GM13977 (cell line): ENCODE data around the gene EXOC6.

Experiments
- DNase-seq: peaks from one replicate; pipeline ENCODE4 v3.0.0; 2012; ENCODE audit warnings: low spot score
- CTCF ChIP-seq: IDR thresholded peaks from 2 replicates; pipeline ENCODE4 v1.5.1; 2012; ENCODE audit warnings: mild to moderate bottlenecking, control low read depth; ENCODE audit not compliant: insufficient read depth; ENCODE audit errors: extremely low read depth, missing control alignments
- in situ Hi-C: fragments of 300-500 bp; cut with MboI; formaldehyde crosslinking; loops from one replicate; pipeline ENCODE4 v1.12.0; 2022; ENCODE audit warnings: low sequenced_read_pairs, low pct_unique_long_range_greater_than_20kb, mixed read lengths, inconsistent platforms; ENCODE audit not compliant: unreplicated experiment

EXOC6 gene

DNA sequence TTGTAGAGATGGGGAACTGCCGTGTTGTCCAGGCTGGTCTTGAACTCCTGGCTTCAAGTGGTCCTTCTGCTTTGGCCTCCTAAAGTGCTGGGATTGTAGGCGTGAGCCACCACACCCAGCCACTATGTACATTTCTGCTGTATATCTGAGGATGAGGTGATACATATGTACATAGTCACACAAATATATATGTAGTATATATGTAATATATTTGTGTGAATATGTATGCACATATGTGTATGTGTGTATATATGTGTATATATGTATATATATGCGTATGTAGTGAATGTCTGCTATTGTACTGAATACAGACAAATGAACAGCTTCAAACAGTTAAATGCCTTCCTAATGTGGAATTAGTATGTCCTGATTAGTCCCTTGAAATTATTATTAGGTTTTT lies 70.3 kb downstream of the EXOC6 start:
- DNase-seq = no peak
- no peak for TF ChIP-seq CTCF
- in situ Hi-C loops = no loop called here

DNA sequence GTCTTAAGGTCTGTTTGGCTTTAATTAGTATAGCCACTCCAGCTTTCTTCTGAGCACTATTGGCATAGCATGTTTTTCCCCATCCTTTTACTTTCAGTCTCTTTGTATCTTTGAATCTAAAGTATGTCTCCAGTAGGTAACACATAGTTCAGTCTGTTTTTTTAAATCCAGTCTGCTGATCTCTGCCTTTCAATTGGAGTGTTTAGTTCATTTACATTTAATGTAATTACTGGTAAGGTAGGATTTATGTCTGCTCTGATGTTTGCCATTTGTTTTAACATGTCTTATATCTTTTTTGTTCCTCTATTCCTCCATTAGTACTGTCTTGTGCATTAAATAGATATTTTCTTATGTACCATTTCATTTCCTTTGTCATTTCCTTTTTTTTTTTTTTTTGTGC lies 72.5 kb downstream of the EXOC6 start:
- TF ChIP-seq CTCF = no peak
- no peak for DNase-seq
- in situ Hi-C loops = no loop called here

- no peak for TF ChIP-seq CTCF
- in situ Hi-C loops = no loop called here
- DNase-seq = no peak
Observed at GRCh38 chr10:92923416-92923815, 75.1 kb downstream of the EXOC6 start.

GRCh38 chr10:92929896-92930295 lies 81.6 kb downstream of the EXOC6 start:
- in situ Hi-C loops = no loop called here
- no peak for TF ChIP-seq CTCF
- DNase-seq = no peak

DNA sequence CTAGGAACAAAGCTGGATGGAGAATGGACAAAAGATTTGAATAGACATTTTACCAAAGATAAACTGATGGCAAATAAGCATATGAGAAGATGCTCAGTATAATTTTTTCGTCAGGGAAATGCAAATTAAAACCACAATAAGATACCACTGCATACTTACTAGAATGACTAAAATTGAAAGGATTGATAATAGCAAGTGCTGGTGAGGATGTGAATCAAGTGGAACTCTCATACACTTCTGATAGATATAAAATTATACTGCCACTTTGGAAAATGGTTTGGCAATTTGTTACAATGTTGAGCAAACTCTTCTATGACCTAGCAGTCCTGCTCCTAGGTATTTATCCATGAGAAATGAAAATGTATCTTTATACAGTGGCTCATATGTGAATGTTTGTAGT lies 83.3 kb downstream of the EXOC6 start:
- TF ChIP-seq CTCF = no peak
- DNase-seq = no peak
- in situ Hi-C loops = no loop called here

DNA sequence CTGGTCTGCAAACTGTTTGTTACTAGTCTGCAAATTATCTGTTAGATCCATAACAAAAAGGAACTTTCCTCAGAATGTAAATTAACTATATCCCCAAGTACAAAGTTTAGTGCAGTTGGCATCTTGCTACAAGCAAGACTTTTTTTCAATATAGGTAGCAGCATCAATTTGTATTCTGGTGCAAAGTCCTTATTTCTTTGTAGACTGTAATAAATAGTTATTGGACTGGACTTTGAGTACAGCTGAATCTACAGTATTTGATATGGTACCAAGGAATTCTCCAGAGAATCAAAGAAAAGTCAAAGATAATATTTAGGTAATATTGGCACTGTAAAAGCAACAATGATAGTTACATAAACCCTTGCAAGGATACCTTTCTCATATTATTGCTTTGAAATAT lies 89.6 kb downstream of the EXOC6 start:
- in situ Hi-C loops = no loop called here
- DNase-seq = no peak
- TF ChIP-seq CTCF = no peak

DNA sequence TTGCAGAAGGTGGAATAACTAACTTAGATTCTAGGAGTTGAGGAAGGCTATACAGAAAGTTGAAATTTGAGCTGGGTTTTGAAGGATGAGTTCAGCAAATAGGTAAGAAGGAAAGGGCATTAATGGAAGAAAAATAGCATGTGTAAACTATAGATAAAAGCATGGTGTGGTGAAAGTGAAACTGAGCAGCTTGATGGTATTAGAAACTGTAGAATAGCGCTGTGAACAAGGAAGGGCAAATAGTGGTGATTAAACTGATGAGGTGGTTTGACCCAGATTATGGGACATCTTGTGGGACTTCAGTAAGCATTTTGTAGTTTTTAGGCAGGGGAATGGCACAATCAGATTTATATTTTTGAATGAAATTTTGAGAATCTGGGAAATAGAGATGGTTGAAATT lies 90.5 kb downstream of the EXOC6 start:
- DNase-seq = no peak
- TF ChIP-seq CTCF = no peak
- in situ Hi-C loops = no loop called here
